Suprapubic skin (tissue), 4 donors: ENCODE results near the gene ATN1. TPM values are rescaled to one million over a fixed set of nuclear protein-coding genes. Genes with fewer than 3 reads are reported as not detected.

Source experiments
- DNase-seq, 2 donors: peaks; one replicate each; pipeline ENCODE4 v3.0.0-alpha.2; 2019; ENCODE audit warnings: low spot score in 2 of 2
- H3K27ac ChIP-seq: fragments of 200-600 bp; sonication (generic); one replicate; pipeline ENCODE4 v1.5.1; 2019
- H3K27me3 ChIP-seq: fragments of 200-600 bp; sonication (generic); one replicate; pipeline ENCODE4 v1.5.1; 2019
- H3K36me3 ChIP-seq: fragments of 200-600 bp; sonication (generic); one replicate; pipeline ENCODE4 v1.5.1; 2019
- H3K4me1 ChIP-seq: fragments of 200-600 bp; sonication (generic); one replicate; pipeline ENCODE4 v1.5.1; 2019
- H3K4me3 ChIP-seq: fragments of 200-600 bp; sonication (generic); one replicate; pipeline ENCODE4 v1.5.1; 2019; ENCODE audit warnings: mild to moderate bottlenecking
- H3K9me3 ChIP-seq: fragments of 200-600 bp; sonication (generic); one replicate; pipeline ENCODE4 v1.5.1; 2019
- CTCF ChIP-seq, 2 donors: fragments of 200-600 bp in 1 of 2; fragments of 450-650 bp in 1 of 2; sonication (generic) in 1 of 2; IDR thresholded peaks; one replicate each; pipeline ENCODE4 v1.5.1; 2016 to 2019; ENCODE audit warnings: antibody characterized with exemption in 2 of 2, mild to moderate bottlenecking in 1 of 2, moderate library complexity in 1 of 2
- EP300 ChIP-seq: sonication (generic); formaldehyde crosslinking; IDR thresholded peaks from one replicate; pipeline ENCODE4 v1.6.1; 2017; ENCODE audit warnings: antibody characterized with exemption
- POLR2A ChIP-seq, 2 donors: fragments of 450-650 bp; IDR thresholded peaks; one replicate each; pipeline ENCODE4 v1.6.1; 2017; ENCODE audit warnings: antibody characterized with exemption in 2 of 2, mild to moderate bottlenecking in 2 of 2, moderate library complexity in 2 of 2
- POLR2AphosphoS5 ChIP-seq, 3 donors: sonication (generic); formaldehyde crosslinking; IDR thresholded peaks; one replicate each; pipeline ENCODE4 v1.6.1; 2017; ENCODE audit warnings: antibody characterized with exemption in 3 of 3
- WGBS: methylation state at CpG from one replicate; pipeline ENCODE4 v1.1.5; 2018; 5-methylcytosine and 5-hydroxymethylcytosine counted together
- total RNA-seq, 4 donors: library from RNA; depleted of rRNA; stranded (reverse); fragments of >200 nt; gene quantifications; one replicate each; pipeline ENCODE4 v1.1.0, GENCODE V29; 2016

The ATN1 gene
- total RNA-seq, 4 donors from 2014 or later: 58.4 to 137 (median 67.7) TPM

GRCh38 chr12:6914246-6914946 lies 13.4 kb upstream of the ATN1 start, which contains the start of gene ENO2:
Gene ENO2, plus strand, starts transcription at chr12:6914580. Its CDS starts 1,253 bp downstream, at chr12:6915833.
- Histone ChIP-seq H3K4me1 (peaks cover 20% of the 10 kb centered on the region), H3K27ac (peak within 1 kb of the TSS; percentile 77), H3K36me3 (no peaks in the 10 kb centered on the region), H3K27me3 (no peaks in the 10 kb centered on the region), H3K4me3 (peak within 1 kb of the TSS; percentile 76), H3K9me3 (no peaks in the 10 kb centered on the region)
- TF ChIP-seq EP300: no peak
- TF ChIP-seq POLR2AphosphoS5 (IDR thresholded peaks at IDR 0.05): no peak
- TF ChIP-seq CTCF (IDR thresholded peaks at IDR 0.05): no peak
- TF ChIP-seq POLR2A (IDR thresholded peaks at IDR 0.05): no peak
- under 1% methylated on average over 29 of the region's 68 CpGs for WGBS
- DNase-seq: peak in 1 of 2 donors; percentile 89

GRCh38 chr12:6914947-6915788 lies 12.6 kb upstream of the ATN1 start:
- Histone ChIP-seq H3K27ac (peak overlapping the region; percentile 77), H3K4me1 (peaks cover 20% of the 10 kb centered on the region), H3K27me3 (no peaks in the 10 kb centered on the region), H3K9me3 (no peaks in the 10 kb centered on the region), H3K36me3 (no peaks in the 10 kb centered on the region), H3K4me3 (peak overlapping the region; percentile 76)
- no peak for DNase-seq
- 8% methylated on average over 26 of the region's 29 CpGs for WGBS
- no peak for TF ChIP-seq CTCF (IDR thresholded peaks at IDR 0.05)
- no peak for TF ChIP-seq POLR2A (IDR thresholded peaks at IDR 0.05)
- TF ChIP-seq EP300: no peak
- TF ChIP-seq POLR2AphosphoS5 (IDR thresholded peaks at IDR 0.05): no peak

- DNase-seq: no peak
- 37% methylated on average over 4 of the region's 14 CpGs for WGBS
- Histone ChIP-seq H3K4me1 (peaks cover 20% of the 10 kb centered on the region), H3K27ac (no peak overlapping the region), H3K9me3 (no peaks in the 10 kb centered on the region), H3K27me3 (no peaks in the 10 kb centered on the region), H3K36me3 (no peaks in the 10 kb centered on the region), H3K4me3 (no peak overlapping the region)
- TF ChIP-seq EP300 (no peak), CTCF (IDR thresholded peaks at IDR 0.05) (no peak), POLR2AphosphoS5 (IDR thresholded peaks at IDR 0.05) (no peak)
Measured at GRCh38 chr12:6915789-6916285, 11.9 kb upstream of the ATN1 start.

GRCh38 chr12:6916426-6917200 lies 11.1 kb upstream of the ATN1 start:
- no peak for DNase-seq
- TF ChIP-seq POLR2AphosphoS5 (IDR thresholded peaks at IDR 0.05): no peak
- TF ChIP-seq POLR2A (IDR thresholded peaks at IDR 0.05): no peak
- TF ChIP-seq CTCF (IDR thresholded peaks at IDR 0.05): no peak
- TF ChIP-seq EP300: no peak
- no peak overlapping the region for H3K27ac ChIP-seq
- H3K36me3 ChIP-seq: no peaks in the 10 kb centered on the region
- no peaks in the 10 kb centered on the region for H3K9me3 ChIP-seq
- WGBS: 92% methylated on average over 11 of the region's 11 CpGs
- no peak overlapping the region for H3K4me3 ChIP-seq
- H3K4me1 ChIP-seq: peaks cover 20% of the 10 kb centered on the region
- no peaks in the 10 kb centered on the region for H3K27me3 ChIP-seq
